Esophagus muscularis mucosa (tissue), 4 donors: ENCODE measurements around the gene RPL10A. TPM values are rescaled to one million over a fixed set of nuclear protein-coding genes. Genes with fewer than 3 reads are reported as not detected.

Source experiments
- DNase-seq: peaks from one replicate; pipeline ENCODE4 v3.0.0-alpha.2; 2017; ENCODE audit errors: extremely low spot score
- H3K27ac ChIP-seq, 4 donors: fragments of 200-600 bp; sonication (generic); replicated peaks in 1 of 4; 1 replicate in 3 of 4; 2 replicates in 1 of 4; pipeline ENCODE4 v1.5.1; 2016 to 2019; ENCODE audit warnings: mild to moderate bottlenecking in 1 of 4
- H3K27me3 ChIP-seq, 4 donors: fragments of 200-600 bp; sonication (generic); one replicate each; pipeline versions ENCODE4 v1.5.1 to v1.6.0; 2016 to 2019
- H3K36me3 ChIP-seq, 4 donors: fragments of 200-600 bp; sonication (generic); one replicate each; pipeline ENCODE4 v1.5.1; 2016 to 2019
- H3K4me1 ChIP-seq, 4 donors: fragments of 200-600 bp; sonication (generic); one replicate each; pipeline ENCODE4 v1.5.1; 2016 to 2019
- H3K4me3 ChIP-seq, 4 donors: fragments of 200-600 bp; sonication (generic); 1 replicate in 2 of 4; 2 replicates in 2 of 4; pipeline ENCODE4 v1.5.1; 2016 to 2019; ENCODE audit warnings: mild to moderate bottlenecking in 4 of 4, moderate library complexity in 1 of 4
- H3K9me3 ChIP-seq, 4 donors: fragments of 200-600 bp; sonication (generic); 1 replicate in 3 of 4; 2 replicates in 1 of 4; pipeline ENCODE4 v1.5.1; 2016 to 2019
- EP300 ChIP-seq: sonication (generic); formaldehyde crosslinking; IDR thresholded peaks from one replicate; pipeline ENCODE4 v1.6.1; 2017; ENCODE audit warnings: antibody characterized with exemption
- POLR2A ChIP-seq: fragments of 450-650 bp; IDR thresholded peaks from one replicate; pipeline ENCODE4 v1.6.1; 2017; ENCODE audit warnings: antibody characterized with exemption, moderate library complexity, mild to moderate bottlenecking, low read depth
- POLR2AphosphoS5 ChIP-seq, 2 donors: sonication (generic); formaldehyde crosslinking; IDR thresholded peaks; one replicate each; pipeline ENCODE4 v1.6.1; 2017; ENCODE audit warnings: antibody characterized with exemption in 2 of 2
- WGBS: methylation state at CpG from one replicate; pipeline ENCODE4 v1.1.5; 2018; 5-methylcytosine and 5-hydroxymethylcytosine counted together
- intact Hi-C: fragments of 100-400 bp; cut with DNase I; formaldehyde crosslinking; loops from one replicate; pipeline ENCODE4 v1.15.1; 2023
- total RNA-seq, 4 donors: library from RNA; depleted of rRNA; stranded (reverse); fragments of >200 nt; gene quantifications; one replicate each; pipeline versions ENCODE4 v1.1.0 to v1.2.1, GENCODE V29; 2016
- TF ChIP-seq, protein P1 (sequence below), 3 experiments: fragments of 200-600 bp in 2 of 3; fragments of 450-650 bp in 1 of 3; sonication (generic) in 2 of 3; IDR thresholded peaks; one replicate each; pipeline ENCODE4 v1.5.1; 2017 to 2019; ENCODE audit warnings: antibody characterized with exemption in 3 of 3, mild to moderate bottlenecking in 2 of 3, moderate library complexity in 1 of 3

RPL10A gene
- total RNA-seq, 4 donors from 2014 or later: 1,484 to 1,840 (median 1,566) TPM

DNA sequence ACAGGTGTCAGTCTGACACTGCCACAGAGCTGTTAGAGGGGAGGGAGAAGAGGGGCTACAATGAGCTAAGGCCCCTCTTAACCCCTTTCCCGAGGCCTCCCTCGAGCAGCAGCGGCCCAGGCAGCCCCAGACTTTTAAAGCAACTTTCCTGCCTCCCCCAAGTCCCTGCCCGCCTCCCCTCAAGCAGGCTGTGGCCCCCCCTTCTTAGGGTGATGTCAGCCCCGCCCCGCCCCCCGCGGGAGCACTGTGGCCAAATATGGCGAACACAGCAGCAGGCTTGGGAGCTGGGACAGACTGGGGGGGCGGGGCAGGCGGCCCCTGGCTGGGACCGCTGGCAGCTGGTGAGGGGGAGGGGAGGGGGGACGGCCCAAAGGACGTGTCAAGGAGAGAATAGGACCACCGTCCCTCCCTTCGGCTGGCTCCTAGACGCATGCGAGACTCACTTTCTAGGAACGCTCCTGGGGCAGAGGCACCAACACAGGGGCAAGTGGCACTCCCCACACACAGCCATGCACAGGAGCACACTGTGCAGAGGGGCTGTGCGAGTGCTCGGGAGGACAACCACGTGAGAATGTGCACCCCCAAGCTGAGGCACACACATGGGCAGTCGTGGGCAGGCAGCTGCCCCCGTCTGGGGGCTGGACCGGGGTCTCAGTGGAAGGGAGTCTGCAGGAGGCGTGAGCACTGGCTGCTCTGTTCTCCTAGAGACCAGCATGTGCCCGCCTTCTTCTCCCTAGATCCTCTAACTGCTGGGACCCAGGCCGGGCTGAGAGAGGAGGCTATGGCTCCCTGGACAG, 22.0 kb downstream of the RPL10A start:
- TF ChIP-seq EP300 (peak; percentile 15), POLR2A (no peak), POLR2AphosphoS5 (IDR thresholded peaks at IDR 0.05) (peak; percentile 65 to 83)
- TF ChIP-seq, protein P1, sequence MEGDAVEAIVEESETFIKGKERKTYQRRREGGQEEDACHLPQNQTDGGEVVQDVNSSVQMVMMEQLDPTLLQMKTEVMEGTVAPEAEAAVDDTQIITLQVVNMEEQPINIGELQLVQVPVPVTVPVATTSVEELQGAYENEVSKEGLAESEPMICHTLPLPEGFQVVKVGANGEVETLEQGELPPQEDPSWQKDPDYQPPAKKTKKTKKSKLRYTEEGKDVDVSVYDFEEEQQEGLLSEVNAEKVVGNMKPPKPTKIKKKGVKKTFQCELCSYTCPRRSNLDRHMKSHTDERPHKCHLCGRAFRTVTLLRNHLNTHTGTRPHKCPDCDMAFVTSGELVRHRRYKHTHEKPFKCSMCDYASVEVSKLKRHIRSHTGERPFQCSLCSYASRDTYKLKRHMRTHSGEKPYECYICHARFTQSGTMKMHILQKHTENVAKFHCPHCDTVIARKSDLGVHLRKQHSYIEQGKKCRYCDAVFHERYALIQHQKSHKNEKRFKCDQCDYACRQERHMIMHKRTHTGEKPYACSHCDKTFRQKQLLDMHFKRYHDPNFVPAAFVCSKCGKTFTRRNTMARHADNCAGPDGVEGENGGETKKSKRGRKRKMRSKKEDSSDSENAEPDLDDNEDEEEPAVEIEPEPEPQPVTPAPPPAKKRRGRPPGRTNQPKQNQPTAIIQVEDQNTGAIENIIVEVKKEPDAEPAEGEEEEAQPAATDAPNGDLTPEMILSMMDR (IDR thresholded peaks at IDR 0.05): no peak
- no peak for DNase-seq
- Histone ChIP-seq H3K36me3 (peaks cover 0 to 6% (median 3%) of the 10 kb centered on the region in 4 donors), H3K4me3 (peak overlapping the region; percentile 40 to 99 (median 47)), H3K4me1 (peaks cover 95 to 100% (median 100%) of the 10 kb centered on the region in 4 donors), H3K27ac (peak overlapping the region; percentile 97 to 100 (median 99)), H3K27me3 (no peaks in the 10 kb centered on the region), H3K9me3 (no peaks in the 10 kb centered on the region)
- WGBS: 8% methylated on average over 16 of the region's 28 CpGs
- intact Hi-C loops: no loop called here

DNA sequence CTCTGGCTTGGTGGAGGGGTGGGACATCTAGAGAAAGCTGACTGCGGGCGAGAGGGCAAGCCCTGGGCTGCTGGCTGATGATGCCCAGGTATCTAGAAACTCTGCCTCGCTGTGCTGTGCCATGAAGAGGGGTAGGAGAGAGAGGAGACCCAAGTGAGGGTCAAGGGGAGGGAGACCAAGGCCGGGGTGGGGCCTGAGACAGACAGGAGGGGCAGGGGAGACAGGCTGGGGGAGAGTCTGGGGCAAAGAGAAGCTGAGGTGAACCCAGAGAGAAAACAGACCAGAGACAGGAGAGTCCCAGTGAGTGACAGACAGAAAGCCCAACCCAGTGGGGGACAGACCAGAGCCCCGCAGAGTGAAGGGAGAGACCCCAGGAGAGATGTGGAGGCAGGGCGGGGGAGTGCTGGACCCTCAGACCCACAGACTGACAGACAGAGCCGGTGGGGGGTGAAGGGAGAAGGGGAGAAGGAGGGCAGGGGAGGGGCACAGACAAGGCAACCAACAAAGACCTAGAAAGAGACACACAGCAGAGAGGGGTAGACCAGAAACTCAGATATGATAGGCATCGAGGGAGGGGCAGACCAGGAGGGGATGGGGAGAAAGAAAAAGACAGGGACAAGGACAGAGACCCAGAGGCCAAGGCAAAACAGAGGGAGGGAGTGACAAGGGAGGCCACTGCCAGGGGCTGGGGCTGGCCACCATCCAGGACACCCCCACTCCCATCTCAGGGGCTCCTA, 22.8 kb downstream of the RPL10A start:
- peak overlapping the region; percentile 40 to 99 (median 47) for H3K4me3 ChIP-seq

DNA sequence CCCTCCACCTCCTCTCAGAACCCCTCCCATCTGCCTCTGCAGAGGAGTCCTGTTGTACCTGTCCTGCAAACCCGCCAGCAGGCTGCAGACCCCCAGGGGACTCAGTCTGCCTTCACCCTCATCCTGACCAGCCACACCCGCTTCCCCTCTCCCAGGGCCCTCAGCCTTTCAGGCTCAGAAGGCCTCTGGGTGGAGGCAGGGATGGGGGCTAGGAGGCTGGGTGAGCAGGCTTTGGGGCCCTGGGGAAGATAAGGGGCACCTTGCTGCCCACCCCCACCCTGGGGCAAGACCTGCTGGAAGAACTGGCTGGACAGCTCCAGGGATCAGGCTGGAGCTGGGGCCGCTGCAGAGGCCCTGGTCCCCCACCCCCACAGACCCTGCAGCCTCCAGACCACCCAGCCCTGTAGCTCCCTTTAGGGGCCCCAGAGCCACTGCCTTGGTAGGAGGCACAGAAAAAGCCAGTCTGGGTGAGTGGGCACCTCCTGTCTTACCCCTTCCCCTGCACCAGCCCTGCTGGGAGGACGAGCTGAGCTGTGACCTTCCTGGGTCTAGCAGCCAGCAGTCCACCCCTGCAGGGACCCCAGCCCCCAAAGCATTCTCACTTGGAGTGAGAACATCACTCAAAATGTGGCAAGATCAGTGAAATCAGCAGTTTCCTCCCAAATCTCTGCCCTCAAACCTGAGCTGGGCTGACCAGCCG, 23.5 kb downstream of the RPL10A start:
- 31% methylated on average over 2 of the region's 5 CpGs for WGBS
- Histone ChIP-seq H3K27ac (peak overlapping the region; percentile 97 to 100 (median 99)), H3K27me3 (no peaks in the 10 kb centered on the region), H3K4me3 (peak overlapping the region; percentile 34 to 99 (median 44)), H3K4me1 (peaks cover 86 to 98% (median 92%) of the 10 kb centered on the region in 4 donors), H3K9me3 (no peaks in the 10 kb centered on the region), H3K36me3 (no peaks in the 10 kb centered on the region)
- intact Hi-C loops: no loop called here
- no peak for TF ChIP-seq POLR2AphosphoS5 (IDR thresholded peaks at IDR 0.05)
- no peak for TF ChIP-seq EP300
- TF ChIP-seq, protein P1 (IDR thresholded peaks at IDR 0.05): no peak
- no peak for TF ChIP-seq POLR2A
- no peak for DNase-seq

More for the DNA sequence above, 22.8 kb downstream of the RPL10A start:
- Histone ChIP-seq H3K27ac (peak overlapping the region; percentile 97 to 100 (median 99)), H3K27me3 (no peaks in the 10 kb centered on the region), H3K4me1 (peaks cover 94 to 100% (median 99%) of the 10 kb centered on the region in 4 donors), H3K36me3 (peaks cover 0 to 5% (median 1%) of the 10 kb centered on the region in 4 donors), H3K9me3 (no peaks in the 10 kb centered on the region)
- 53% methylated on average over 8 of the region's 8 CpGs for WGBS
- DNase-seq: no peak
- no peak for TF ChIP-seq POLR2AphosphoS5 (IDR thresholded peaks at IDR 0.05)
- no peak for TF ChIP-seq POLR2A
- intact Hi-C loops: no loop called here

DNA sequence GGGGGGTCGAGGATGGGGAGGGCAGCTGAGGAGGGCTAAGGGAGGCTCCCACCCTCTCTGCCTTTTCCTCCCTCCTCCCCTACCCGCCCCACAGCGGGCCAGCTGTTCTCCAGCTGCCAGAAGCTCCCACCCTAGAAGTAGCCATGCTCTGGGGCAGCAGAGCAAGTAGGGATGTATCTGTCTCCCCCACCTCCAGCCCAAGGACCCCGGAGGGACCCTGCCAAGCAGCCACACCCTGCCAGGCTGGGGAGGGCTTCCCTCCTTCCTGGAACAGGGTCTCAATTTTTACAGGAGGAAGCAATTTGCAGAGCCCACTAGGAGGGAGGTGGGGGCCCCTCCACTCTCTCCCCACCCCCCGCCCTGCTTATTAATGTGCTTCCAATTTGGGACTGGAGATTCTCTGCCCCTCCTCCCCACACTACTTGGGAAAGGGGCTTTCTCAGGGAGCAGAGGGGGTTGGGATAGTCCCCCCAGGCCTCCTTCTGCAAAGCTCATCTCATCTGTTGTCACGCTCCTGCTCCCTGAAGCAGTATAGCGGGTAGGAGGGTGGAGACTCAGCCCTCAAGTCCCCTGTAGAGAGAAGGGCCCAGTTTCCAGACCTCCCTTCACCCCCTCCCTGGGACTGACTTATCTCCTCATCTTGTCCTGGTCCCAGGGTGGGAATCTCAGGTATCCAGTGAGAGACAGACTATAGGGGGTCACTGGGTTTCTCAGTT, 24.2 kb downstream of the RPL10A start:
- no peak for DNase-seq
- intact Hi-C loops: no loop called here
- peak overlapping the region; percentile 97 to 100 (median 99) for H3K27ac ChIP-seq
- 21% methylated on average over 5 of the region's 7 CpGs for WGBS
- no peaks in the 10 kb centered on the region for H3K27me3 ChIP-seq
- H3K4me1 ChIP-seq: peaks cover 80 to 91% (median 87%) of the 10 kb centered on the region in 4 donors
- peak overlapping the region; percentile 34 to 99 (median 44) for H3K4me3 ChIP-seq
- H3K9me3 ChIP-seq: no peaks in the 10 kb centered on the region
- no peaks in the 10 kb centered on the region for H3K36me3 ChIP-seq
- no peak for TF ChIP-seq EP300
- TF ChIP-seq, protein P1 (IDR thresholded peaks at IDR 0.05): no peak
- TF ChIP-seq POLR2A: no peak
- no peak for TF ChIP-seq POLR2AphosphoS5 (IDR thresholded peaks at IDR 0.05)
